Esophagus squamous epithelium (tissue), 4 donors: ENCODE measurements around the gene TIAM2.
"Not testable (repeated sequence)": the region's sequence is repeated elsewhere in the genome, so short reads cannot be mapped to it uniquely, and the experiment has no call there.

Experiments used
- POLR2A ChIP-seq, 4 donors: fragments of 450-650 bp; IDR thresholded peaks; one replicate each; pipeline ENCODE4 v1.6.1; 2017; ENCODE audit warnings: antibody characterized with exemption in 4 of 4, mild to moderate bottlenecking in 4 of 4, moderate library complexity in 3 of 4
- TF ChIP-seq, protein P1 (sequence below), 6 experiments: fragments of 450-650 bp in 4 of 6; fragments of 200-600 bp in 2 of 6; sonication (generic) in 2 of 6; IDR thresholded peaks; one replicate each; pipeline ENCODE4 v1.5.1; 2016 to 2019; ENCODE audit warnings: antibody characterized with exemption in 6 of 6, mild to moderate bottlenecking in 4 of 6, moderate library complexity in 4 of 6

DNA sequence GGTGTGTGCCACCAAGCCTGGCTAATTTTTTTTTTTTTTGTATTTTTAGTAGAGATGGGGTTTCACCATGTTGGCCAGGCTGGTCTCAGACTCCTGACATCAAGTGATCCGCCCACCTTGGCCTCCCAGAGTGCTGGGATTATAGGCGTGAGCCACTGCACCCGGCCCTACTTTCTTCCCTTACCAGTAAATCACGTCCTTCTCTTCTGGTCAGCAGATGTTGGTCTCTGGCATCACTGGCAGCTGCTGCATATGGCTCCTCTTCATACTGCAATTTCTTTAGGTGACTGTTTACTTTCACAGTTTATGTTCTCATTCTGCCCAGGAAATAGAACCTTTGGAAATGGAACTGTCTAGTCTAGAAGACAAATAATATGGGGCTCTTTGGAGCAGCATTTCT is 235.9 kb downstream of the TIAM2 start:
- TF ChIP-seq, protein P1, sequence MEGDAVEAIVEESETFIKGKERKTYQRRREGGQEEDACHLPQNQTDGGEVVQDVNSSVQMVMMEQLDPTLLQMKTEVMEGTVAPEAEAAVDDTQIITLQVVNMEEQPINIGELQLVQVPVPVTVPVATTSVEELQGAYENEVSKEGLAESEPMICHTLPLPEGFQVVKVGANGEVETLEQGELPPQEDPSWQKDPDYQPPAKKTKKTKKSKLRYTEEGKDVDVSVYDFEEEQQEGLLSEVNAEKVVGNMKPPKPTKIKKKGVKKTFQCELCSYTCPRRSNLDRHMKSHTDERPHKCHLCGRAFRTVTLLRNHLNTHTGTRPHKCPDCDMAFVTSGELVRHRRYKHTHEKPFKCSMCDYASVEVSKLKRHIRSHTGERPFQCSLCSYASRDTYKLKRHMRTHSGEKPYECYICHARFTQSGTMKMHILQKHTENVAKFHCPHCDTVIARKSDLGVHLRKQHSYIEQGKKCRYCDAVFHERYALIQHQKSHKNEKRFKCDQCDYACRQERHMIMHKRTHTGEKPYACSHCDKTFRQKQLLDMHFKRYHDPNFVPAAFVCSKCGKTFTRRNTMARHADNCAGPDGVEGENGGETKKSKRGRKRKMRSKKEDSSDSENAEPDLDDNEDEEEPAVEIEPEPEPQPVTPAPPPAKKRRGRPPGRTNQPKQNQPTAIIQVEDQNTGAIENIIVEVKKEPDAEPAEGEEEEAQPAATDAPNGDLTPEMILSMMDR (IDR thresholded peaks at IDR 0.05): not testable (repeated sequence)
- not testable (repeated sequence) for TF ChIP-seq POLR2A (IDR thresholded peaks at IDR 0.05)
